ENCODE data around the gene AHCYL2. TPM values are rescaled to one million over a fixed set of nuclear protein-coding genes. Genes with fewer than 3 reads are reported as not detected.

Gene AHCYL2
- polyA plus RNA-seq, 1 donor from 2014 or later, result 39.9 TPM

DNA sequence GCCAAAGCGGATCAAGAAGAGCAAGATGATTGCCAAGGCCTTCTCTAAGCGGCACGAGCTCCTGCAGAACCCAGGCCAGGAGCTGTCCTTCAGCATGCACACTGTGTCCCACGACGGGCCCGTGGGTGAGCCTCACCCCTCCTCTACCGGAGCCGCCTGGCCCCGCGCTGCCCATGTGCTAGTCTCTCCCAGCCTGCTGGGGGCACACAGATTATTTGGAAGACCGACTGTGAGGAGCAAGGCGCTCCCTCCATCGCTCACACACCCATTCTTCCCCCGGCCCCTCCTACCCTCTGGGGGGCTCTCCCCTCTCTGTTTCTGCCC lies 13.9 kb upstream of the AHCYL2 start:
- Histone ChIP-seq H3K36me3 (ENCODE audit: insufficient read depth, low read length) (no peaks in the 10 kb centered on the region), H3K9me2 (ENCODE audit: insufficient read depth, low read length) (no peaks in the 10 kb centered on the region), H3K27me3 (ENCODE audit: insufficient read depth, low read depth, low read length) (no peaks in the 10 kb centered on the region), H3K4me2 (ENCODE audit: low read length) (no peak overlapping the region), H2AFZ (ENCODE audit: low read depth, low read length) (no peak overlapping the region), H3K79me2 (replicated peaks; ENCODE audit: insufficient read depth, low read length) (no peaks in the 10 kb centered on the region), H4K20me1 (ENCODE audit: insufficient read depth) (no peaks in the 10 kb centered on the region), H3K4me3 (ENCODE audit: low read length) (no peak overlapping the region), H3K9me3 (ENCODE audit: low read length) (no peaks in the 10 kb centered on the region), H3K9ac (ENCODE audit: low read length) (no peak overlapping the region), H3K27ac (ENCODE audit: low read length) (no peak overlapping the region), H3F3A (ENCODE audit: insufficient read depth, low read length, poor library complexity, severe bottlenecking) (no peaks in the 10 kb centered on the region)
- no peak for TF ChIP-seq RAD21 (conservative IDR thresholded peaks at IDR 0.05)
- TF ChIP-seq, protein P1, sequence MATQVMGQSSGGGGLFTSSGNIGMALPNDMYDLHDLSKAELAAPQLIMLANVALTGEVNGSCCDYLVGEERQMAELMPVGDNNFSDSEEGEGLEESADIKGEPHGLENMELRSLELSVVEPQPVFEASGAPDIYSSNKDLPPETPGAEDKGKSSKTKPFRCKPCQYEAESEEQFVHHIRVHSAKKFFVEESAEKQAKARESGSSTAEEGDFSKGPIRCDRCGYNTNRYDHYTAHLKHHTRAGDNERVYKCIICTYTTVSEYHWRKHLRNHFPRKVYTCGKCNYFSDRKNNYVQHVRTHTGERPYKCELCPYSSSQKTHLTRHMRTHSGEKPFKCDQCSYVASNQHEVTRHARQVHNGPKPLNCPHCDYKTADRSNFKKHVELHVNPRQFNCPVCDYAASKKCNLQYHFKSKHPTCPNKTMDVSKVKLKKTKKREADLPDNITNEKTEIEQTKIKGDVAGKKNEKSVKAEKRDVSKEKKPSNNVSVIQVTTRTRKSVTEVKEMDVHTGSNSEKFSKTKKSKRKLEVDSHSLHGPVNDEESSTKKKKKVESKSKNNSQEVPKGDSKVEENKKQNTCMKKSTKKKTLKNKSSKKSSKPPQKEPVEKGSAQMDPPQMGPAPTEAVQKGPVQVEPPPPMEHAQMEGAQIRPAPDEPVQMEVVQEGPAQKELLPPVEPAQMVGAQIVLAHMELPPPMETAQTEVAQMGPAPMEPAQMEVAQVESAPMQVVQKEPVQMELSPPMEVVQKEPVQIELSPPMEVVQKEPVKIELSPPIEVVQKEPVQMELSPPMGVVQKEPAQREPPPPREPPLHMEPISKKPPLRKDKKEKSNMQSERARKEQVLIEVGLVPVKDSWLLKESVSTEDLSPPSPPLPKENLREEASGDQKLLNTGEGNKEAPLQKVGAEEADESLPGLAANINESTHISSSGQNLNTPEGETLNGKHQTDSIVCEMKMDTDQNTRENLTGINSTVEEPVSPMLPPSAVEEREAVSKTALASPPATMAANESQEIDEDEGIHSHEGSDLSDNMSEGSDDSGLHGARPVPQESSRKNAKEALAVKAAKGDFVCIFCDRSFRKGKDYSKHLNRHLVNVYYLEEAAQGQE (IDR thresholded peaks at IDR 0.05; ENCODE audit: borderline replicate concordance), result no peak

DNA sequence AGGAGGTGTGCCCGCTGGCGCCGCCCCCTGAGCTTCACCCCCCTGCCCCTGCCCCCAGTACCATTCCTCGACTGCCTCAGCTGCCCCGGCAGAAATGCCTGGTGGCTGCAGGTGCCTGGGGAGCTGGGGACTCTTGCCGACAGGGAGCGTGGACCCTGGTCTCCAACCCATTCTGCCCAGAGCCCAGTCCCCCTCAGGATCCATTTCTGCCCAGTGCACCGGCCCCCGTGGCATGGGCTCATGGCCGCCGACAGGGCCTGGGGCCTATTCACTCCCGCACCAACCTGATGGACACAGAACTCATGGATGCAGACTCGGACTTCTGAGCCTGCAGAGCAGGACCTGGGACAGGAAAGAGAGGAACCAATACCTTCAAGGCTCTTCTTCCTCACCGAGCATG lies 12.7 kb upstream of the AHCYL2 start:
- Histone ChIP-seq H3K9ac (ENCODE audit: low read length) (no peak overlapping the region), H3K27me3 (ENCODE audit: insufficient read depth, low read depth, low read length) (no peaks in the 10 kb centered on the region), H3K4me3 (ENCODE audit: low read length) (no peak overlapping the region), H3K27ac (ENCODE audit: low read length) (no peak overlapping the region), H3K9me2 (ENCODE audit: insufficient read depth, low read length) (no peaks in the 10 kb centered on the region), H3F3A (ENCODE audit: insufficient read depth, low read length, poor library complexity, severe bottlenecking) (no peaks in the 10 kb centered on the region), H2AFZ (ENCODE audit: low read depth, low read length) (no peak overlapping the region), H3K4me2 (ENCODE audit: low read length) (no peak overlapping the region), H3K9me3 (ENCODE audit: low read length) (no peaks in the 10 kb centered on the region), H4K20me1 (ENCODE audit: insufficient read depth) (no peaks in the 10 kb centered on the region), H3K36me3 (ENCODE audit: insufficient read depth, low read length) (no peaks in the 10 kb centered on the region), H3K79me2 (replicated peaks; ENCODE audit: insufficient read depth, low read length) (no peaks in the 10 kb centered on the region)
- no peak for TF ChIP-seq EZH2 (IDR thresholded peaks at IDR 0.05; ENCODE audit: borderline replicate concordance, insufficient read depth, low read length, poor library complexity, severe bottlenecking)
- no peak for TF ChIP-seq SMC3 (conservative IDR thresholded peaks at IDR 0.05; ENCODE audit: poor library complexity)
- TF ChIP-seq, protein P2, sequence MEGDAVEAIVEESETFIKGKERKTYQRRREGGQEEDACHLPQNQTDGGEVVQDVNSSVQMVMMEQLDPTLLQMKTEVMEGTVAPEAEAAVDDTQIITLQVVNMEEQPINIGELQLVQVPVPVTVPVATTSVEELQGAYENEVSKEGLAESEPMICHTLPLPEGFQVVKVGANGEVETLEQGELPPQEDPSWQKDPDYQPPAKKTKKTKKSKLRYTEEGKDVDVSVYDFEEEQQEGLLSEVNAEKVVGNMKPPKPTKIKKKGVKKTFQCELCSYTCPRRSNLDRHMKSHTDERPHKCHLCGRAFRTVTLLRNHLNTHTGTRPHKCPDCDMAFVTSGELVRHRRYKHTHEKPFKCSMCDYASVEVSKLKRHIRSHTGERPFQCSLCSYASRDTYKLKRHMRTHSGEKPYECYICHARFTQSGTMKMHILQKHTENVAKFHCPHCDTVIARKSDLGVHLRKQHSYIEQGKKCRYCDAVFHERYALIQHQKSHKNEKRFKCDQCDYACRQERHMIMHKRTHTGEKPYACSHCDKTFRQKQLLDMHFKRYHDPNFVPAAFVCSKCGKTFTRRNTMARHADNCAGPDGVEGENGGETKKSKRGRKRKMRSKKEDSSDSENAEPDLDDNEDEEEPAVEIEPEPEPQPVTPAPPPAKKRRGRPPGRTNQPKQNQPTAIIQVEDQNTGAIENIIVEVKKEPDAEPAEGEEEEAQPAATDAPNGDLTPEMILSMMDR (IDR thresholded peaks at IDR 0.05; ENCODE audit: poor library complexity, severe bottlenecking), result no peak
- no peak for TF ChIP-seq TAF1 (IDR thresholded peaks at IDR 0.05; ENCODE audit: low read depth)
- TF ChIP-seq, protein P1 (IDR thresholded peaks at IDR 0.05; ENCODE audit: borderline replicate concordance), result no peak
- TF ChIP-seq POLR2AphosphoS5 (IDR thresholded peaks at IDR 0.05), result no peak
- TF ChIP-seq RAD21 (conservative IDR thresholded peaks at IDR 0.05), result no peak
- no peak for TF ChIP-seq MXI1 (conservative IDR thresholded peaks at IDR 0.05; ENCODE audit: poor library complexity, severe bottlenecking)

Measured in neural cell (in vitro differentiated cells).